Midbrain (tissue), 1 donor: ENCODE data around the gene PIK3R1.

Source experiments
- DNase-seq: peaks from one replicate; lab custom pipeline; 2025; lab: John Stamatoyannopoulos, UW

The PIK3R1 gene

DNA sequence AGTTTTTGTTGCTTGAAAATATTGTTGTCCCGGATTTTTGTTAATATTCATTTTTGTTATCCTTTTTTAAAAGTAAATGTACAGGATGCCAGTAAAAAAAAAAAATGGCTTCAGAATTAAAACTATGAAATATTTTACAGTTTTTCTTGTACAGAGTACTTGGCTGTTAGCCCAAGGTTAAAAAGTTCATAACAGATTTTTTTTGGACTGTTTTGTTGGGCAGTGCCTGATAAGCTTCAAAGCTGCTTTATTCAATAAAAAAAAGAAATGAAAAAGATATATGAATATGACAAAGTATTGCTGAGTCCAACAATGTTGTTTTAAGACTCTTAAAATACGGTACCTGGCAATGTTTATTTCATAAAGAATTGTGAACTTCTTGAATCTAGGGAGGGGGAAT, 82.9 kb downstream of the PIK3R1 start:
- DNase-seq, result no peak

DNA sequence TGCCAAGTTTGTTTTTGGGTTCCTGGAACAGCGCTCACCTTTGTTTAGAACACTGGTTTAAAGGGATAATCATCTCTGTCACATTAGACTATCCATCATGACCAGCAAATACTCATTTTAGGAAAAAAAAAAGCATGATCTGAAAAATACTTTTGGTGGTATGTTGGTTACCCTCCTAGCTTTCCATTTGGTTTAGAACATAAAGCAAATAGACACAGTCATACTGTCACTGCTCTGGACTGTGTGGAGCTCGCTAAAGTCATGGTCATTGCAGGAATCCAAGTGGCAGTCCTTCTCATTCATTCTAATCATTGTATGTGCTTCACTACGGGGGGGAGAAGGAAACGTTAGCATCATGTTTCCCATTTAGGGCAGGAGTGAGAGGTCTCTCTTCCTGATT, 83.5 kb downstream of the PIK3R1 start:
- DNase-seq, result no peak

DNA sequence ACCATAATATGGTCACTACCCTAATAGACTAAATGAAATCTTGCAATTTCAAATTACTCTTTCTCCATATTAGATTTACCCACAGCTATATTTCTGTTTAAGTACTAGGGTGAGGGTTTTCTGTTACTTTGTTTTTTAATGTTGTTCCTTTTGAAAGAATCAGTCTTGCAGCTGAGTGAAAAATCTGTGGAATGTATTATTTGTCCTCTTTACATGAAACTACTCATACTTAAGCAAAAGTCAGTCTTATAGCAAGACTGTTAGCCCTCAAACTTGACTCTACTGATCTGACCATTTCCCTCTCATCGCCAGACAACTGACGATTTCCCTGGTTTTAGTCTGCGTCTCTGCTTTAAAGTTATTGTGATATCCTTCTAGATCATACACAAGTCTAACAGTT, 84.0 kb downstream of the PIK3R1 start:
- no peak for DNase-seq

DNA sequence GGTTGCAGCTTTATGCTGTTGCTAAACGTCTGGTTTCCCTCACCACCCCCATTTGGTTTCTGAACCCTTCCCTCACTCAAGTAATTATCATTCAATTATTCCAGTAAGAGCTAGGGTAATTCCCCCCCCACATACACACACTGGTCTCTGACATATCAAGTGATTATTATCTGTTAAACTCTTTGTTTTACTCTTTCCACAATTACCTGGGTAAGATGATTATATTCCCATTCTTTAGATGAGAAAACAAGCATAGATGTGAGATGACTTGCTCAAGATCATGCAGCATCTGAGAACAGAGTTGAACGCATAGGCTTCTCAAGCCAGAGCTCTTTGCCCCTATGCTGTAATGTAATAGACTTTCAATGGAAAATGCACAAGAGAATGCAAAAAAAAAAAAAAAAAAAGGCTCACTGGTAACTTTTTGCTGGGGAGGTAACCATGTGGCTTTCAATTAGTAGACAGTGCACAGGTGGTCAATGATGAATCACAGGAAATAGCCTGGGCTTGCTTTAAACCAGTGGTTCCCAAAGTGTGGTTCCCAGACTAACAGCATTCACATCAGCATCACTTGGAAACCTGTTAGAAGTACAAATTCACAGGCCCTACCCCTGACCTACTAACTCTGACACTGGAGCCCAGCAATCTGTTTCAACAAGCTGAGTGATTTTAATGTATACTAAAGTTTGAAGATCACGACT, 87.6 kb downstream of the PIK3R1 start:
- no peak for DNase-seq

DNA sequence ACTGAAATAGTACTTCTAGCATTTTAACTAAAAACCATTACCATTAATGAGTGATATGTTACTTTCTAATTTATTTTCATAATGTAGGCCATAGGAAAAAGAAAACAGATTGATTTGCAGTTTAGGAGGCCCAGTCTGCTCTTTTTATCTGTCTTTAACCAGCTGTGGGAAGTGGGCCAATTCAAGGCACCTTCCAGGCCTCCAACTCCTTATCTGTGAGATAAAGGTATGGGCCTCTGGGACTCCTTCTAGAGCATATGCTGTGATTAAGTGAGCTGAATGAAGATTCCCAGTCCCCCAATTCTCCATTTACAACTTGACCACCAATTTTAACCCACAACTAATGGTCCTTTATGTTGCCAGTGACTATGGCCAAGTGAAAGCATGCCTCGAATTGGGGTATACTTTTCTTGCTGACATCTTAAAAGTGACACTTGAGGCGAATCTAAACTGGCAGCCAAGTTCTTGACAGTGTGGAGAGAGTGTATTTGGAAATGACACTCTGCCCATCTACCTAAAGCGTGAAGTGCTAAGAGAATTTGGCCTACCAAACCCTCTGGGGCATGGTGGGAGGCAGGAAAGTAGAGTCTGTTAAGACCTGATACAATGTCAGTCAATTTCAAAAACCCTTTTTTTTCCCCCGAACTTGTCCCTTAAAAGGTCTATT, 88.3 kb downstream of the PIK3R1 start:
- DNase-seq, result no peak

DNA sequence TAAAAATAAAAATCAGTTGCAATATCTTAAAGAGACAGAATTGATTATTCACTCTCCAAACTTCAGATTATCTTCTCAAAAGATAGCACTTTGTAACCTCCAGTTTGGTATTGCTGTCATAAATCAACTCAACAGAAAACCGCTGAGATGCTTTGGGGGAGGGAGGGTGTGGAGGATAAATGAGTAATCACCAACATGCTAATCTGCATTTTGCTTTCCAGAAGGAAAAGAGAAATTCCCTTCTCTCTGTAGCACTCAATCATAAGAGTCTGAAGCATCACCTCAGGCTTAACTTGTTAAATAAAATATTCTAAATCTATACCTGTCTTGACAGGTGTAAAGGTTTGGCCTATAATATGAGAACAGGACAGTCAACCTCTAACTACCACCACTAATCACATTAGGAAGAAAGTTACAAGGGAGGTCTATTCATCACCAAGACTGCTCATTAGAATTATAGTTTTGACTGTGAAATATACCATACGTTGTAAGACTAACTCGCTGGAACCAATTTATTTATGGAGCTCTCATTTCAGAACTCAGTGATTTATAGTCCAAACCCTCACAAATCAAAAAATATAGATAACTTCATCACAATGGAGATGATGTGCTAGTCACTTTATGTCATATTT, 89.0 kb downstream of the PIK3R1 start:
- no peak for DNase-seq

DNA sequence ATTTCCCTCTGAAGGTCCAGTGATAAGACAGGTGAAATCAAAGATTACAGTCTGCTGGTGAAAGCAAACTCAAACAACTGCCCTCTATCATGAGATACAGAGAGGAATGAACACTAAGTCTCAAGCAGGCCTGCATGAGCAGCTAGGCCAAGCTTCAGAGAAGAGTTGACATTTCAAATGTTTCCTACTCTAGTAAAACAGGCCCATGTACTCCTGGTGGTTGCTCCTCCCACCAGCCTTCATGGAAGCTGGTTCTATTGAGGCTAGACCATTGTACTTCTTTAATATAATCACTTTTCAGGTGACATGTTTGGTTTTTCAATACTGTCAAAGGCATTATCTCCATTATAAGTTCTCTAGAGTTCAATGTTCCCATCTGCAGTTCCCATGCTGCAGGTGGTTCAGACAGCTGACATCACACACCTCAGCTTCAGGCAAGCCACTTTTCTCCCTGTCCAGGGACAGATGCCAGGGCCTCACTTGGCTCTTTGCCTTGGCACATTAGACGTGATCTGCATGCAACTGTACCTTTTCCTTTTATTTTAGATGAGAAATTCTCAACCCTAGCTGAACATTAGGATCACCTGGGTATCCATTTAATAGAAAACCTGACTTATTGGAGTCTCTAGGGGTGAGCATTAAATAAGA, 89.8 kb downstream of the PIK3R1 start:
- no peak for DNase-seq

DNA sequence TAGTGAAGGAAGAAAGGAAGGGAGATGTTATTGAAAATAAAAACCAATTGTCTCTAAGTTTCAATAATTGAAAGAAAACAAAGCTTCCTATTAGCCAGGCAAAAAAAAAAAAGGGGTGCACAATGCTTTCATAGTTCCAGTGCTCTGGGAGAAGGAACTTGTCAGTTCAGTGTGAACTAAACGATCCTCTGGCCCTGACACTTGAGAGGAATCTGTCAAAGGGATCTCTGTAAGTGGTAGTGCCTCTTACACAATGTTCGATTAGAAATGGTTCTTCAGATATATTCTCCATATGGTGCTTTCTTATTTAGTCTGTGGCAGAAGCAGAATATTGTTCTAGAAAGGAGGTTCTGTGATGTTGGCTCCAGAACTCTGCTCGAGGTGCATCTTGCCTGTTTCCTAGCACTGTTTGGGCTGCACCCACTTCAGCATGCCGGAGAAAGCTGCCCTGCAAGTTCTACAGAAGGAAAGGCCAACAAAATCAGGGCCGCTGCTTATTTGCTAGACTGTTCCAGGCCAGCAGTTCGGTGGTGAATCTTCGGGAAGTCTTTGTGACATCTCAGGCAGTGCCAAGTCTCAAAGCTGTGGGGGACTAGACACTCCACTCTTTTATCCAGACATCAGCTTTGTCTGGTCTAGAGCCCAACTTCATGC, 90.9 kb downstream of the PIK3R1 start:
- peak; percentile 22 for DNase-seq

DNA sequence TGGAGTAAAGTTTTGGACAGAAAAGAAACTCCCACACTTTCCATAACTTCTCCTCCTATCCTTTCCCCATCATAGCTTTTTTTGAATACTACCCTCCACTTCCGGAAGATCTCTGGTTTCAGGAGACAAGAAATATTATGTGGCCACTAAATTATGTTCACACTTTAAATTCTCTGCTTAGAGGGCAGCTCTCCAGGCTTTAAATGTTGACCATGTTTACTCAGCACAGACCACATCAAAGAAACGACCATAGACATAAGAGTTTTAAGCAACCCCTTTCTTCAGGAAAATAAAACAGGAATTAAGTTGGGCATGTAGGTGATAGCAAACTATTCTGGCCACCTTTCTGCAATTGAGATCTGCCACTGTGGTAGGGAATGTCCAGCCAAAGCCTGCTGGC, 97.8 kb downstream of the PIK3R1 start:
- DNase-seq, result no peak

DNA sequence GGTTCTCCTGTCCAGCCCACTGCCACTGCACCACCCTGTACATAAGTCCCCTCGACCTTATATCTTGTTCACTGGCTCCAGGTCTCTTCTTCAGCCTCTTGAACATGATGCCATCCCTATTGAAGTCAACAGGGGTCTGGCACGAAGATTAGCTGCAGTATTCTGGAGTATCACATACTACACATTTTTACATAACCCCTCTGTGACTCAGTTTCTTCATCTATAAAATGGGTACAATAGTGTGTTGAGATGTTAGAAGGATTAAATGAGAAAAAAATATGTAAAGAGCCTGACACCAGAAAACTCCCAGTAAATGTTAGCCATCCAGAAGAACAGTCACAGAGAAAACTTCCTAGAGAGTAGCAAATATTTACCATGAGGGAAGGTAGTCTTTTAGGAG, 98.9 kb downstream of the PIK3R1 start:
- DNase-seq, result no peak

DNA sequence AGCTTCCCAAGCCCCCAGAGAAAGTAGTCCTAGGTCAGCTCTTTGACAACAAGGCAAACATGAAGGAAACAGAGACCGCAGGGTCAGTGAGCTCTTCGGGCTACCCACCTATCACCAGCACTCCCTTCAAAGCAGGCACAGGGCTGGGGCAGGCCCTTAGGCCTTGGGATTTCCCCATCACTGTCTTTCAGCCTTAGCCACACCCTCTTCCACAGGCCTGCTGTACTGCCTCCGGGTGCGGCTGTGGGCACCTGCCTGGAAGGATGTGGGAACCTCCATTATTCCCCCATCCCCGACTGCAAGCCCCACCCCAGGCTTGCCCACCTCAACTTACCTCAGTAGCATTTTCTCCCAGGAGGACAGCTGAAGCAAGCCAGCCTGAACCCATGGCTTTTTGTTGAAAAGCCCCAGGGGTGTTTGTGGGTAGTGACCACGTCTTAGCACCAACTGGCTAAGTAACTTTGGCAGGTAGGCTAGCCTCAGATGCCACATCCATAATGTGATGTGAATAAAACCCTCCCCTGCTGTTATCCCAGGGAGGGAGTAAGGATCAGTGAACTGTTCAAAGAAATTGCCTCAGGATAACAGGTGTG, 100.2 kb downstream of the PIK3R1 start:
- DNase-seq, result no peak

DNA sequence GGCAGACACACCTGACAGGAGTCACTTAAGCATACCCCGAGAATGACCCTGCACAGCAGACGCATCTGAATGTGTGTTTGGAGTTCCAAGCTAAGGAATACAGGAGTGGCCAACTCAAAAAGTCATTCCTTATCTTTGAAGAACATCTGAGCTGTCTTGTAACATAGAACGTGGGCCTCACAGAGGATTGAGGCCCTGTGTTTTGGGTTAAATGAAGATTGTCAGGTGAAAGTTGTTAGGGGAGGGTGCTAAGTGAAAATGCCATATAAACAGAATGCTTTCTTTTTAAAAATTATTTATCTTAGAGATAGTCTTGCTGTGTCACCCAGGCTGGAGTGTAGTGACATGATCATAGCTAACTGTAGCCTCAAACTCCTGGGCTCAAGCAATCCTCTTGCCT, 100.9 kb downstream of the PIK3R1 start:
- DNase-seq, result no peak

DNA sequence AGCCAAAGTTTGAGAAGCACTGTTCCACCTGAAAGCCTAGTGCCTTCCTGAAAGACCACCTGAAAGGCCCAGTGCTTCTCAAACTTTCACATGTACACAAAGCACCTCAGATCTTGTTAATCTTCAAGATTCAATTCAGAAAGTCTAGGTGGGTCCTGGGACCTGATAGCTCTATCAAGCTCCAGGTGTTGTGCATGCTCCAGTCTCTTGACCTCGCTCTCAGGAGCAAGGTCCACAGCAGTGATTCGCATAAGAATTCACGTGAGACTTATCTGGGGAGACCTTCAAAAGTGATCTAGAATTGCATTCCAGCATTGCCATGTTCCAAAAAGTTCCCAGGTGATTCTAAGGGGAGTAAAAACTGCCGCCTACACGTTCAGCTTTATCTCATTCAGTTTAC, 102.1 kb downstream of the PIK3R1 start:
- DNase-seq, result no peak

DNA sequence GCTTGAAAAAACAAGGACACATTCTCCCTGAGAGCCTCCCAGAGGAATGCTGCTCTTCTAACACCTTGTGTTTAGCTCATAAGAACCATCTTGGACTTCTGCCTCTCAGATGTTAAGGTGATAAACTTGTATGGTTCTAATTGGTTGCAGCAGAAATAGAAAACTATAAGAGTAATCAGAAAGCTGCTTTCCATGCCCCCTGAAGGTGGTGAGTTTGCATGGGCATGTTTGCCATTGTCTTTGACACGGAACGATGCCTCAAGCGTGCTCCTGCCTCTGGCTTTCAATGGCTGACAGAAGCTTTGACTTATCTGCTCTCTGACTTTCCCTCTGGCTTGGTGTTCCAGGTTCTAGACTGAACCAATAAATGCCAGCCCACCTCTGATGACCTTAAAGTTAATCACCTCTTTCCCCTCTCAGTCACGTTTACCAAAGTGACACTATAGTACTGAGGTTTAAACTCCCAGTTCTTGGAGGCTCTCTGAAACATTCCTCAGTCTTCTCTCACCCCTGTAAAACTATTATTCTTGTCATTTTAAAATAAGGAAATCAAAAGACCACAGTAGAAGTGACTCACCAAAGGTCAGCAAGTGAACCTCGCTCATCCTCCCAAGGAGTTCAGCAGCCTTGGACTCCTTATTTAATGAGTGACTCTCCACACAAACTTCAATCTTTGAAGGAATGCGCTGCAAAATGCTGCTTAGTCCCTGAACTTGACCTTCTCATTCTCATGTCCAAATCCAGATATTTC, 103.6 kb downstream of the PIK3R1 start:
- no peak for DNase-seq

DNA sequence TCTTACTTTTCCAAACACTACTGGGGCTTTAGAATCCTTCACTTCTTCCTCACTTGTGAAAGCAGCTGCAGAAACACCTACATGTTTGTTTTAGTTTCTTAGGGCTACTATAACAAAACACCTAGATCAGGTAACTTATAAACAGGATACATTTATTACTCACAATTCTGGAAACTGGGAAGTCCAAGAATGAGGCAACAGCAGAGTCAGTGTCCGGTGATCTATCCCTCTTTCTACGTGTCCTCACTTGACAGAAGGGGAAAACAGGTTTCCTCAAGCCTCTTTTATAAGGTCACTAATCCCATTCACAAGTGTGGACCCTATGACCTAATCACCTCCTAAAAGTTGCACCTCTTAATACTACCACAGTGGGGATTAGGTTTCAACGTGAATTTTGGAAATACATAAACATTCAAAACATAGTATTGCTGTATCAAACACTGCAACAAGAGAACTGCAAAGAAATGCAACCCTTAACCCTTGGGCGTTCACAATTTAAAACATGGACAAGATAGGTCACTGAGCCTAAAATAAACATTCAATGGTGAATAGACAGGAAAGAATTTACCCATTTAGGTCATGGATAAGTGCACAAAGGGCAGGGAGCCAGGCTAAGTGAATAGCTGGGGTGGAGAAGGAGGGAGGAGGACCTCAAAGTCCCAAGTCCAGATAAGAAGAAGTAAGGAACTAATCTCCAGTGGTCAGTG, 104.3 kb downstream of the PIK3R1 start:
- DNase-seq, result no peak

DNA sequence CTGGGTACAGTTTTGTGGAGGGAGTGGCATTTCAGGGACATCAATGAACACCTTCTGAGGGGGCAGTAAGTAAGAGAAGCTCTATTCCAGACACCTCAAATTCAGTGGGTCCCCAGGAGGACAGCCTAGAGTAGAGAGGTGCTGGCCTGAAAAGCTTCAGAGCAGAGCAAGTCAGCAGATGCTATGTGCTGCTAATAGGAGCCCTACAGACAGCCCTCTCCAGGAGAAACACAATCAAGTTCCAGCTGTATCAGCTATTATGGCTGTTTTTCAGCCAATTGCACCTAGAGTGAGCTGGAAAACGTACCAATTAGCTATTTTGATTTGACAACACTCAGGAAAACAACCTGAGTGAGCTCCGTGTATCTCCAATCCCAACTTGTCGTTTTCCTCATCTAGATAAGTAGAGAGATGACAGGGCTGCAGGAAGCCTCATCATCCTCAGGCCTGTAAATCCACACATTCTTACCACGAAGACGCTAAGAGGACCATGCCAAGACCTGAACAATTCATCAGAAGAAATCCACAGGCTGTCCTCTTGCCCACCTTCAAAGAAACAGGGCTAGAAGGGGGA, 104.9 kb downstream of the PIK3R1 start:
- DNase-seq, result no peak

DNA sequence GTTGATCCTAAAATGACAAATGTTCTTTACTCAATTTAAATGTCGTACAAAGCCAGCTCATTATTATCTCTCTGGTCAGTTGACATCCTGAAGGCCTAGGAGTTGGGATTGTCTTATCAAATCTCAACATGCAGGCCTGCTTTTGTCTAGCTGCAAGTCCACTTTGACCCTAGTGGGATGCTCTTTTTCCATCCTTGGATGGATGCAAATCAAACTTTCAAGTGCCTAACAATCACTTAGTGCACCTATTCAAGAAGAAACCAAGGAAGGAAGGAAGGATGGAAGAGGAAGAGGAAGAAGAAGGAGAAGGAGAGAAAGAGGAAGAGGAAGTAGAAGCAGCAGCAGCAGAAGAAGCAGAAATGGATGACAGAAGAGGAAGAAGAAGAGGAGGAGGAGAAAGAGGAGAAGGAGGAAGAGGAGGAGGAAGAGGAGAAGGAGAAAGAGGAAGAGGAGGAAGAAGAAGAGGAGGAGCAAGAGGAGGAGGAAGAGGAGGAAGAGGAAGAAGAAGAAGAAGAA, 109.6 kb downstream of the PIK3R1 start:
- DNase-seq, result no peak

DNA sequence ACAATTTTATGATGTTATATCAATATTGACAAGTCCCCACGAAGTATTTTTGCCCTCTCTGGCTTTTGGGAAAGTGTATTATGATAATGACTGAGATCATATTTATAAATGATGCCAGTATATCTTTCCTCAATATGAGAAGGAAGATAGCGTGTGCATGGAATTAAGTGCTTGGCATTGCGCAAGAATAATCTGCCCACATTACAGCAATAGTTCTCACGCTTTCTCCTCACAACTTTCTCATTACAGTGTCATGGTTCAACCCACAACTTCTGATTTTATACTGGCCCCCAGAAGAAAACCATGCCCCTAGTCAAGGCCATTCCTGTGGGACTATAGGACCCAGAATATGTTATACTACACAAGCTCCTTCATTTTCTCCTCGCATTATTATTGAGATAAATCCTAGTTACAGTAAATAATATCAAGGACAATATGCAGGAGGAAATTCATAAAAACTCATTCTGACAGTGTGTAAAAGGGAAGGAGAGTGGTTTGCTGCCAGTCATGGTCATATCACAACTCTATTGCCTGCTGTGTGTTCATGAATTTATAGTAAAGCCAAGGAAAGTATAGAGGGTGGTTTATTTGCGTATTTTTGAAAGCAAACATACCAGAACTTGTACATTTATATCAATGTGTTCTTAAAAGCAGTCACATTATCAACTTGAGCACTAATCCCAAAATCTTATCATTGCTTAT, 114.1 kb downstream of the PIK3R1 start:
- DNase-seq, result no peak

DNA sequence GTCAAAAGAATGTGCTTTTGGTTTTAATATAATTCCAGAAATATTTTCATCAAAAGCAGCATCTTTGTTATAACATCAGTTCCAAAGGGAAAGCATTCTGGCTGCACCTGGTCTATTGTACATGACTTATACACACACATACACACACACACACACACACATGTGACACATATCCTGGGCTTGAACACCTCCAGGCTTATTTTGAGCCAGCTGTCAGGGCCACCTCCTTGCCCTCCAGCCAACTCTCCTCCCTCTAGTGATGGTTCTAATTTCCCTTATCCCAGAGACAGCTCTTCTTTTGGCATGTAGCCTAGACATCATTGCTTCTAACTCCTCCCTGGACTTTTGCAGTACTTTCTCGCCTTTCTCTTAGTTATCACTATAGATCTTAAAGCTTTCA, 115.0 kb downstream of the PIK3R1 start:
- DNase-seq, result no peak
